Measurements from ENCODE around the gene PNMA6E.

GRCh38 chrX:153411988-153412574 is 10.9 kb upstream of the PNMA6E start:
- TF ChIP-seq CTCF (IDR thresholded peaks at IDR 0.05) (no peak), POLR2A (IDR thresholded peaks at IDR 0.05) (no peak)
